CD4-positive, alpha-beta memory T cell (primary cell): Measurements from ENCODE around the gene GGCX. TPM values are rescaled to one million over a fixed set of nuclear protein-coding genes. Genes with fewer than 3 reads are reported as not detected.
"Not testable (repeated sequence)": the region's sequence is repeated elsewhere in the genome, so short reads cannot be mapped to it uniquely, and the experiment has no call there.

Source experiments
- CTCF ChIA-PET: fragments of 350-600 bp; sonication (Branson Sonifier 250); formaldehyde crosslinking; loops from one replicate; lab custom pipeline; 2021; ENCODE audit warnings: inconsistent platforms; ENCODE audit not compliant: partially characterized antibody; lab: Charles Lee
- POLR2A ChIA-PET: fragments of 350-600 bp; sonication (Branson Sonifier 250); formaldehyde crosslinking; loops from one replicate; lab custom pipeline; 2021; ENCODE audit not compliant: partially characterized antibody; lab: Charles Lee
- DNase-seq, 5 donors: peaks; one replicate each; pipeline versions ENCODE4 v3.0.0 to v3.0.0-alpha.2; 2020 to 2022; ENCODE audit warnings: mixed read lengths in 1 of 5
- H3K27ac ChIP-seq: one replicate; pipeline ENCODE4 v1.7.0; 2013; ENCODE audit warnings: low read depth, low read length
- H3K27me3 ChIP-seq: 2 replicates; pipeline ENCODE4 v1.7.0; 2013; ENCODE audit warnings: mild to moderate bottlenecking, low read length, moderate library complexity; ENCODE audit not compliant: insufficient read depth
- H3K36me3 ChIP-seq: 2 replicates; pipeline ENCODE4 v1.7.0; 2013; ENCODE audit warnings: mild to moderate bottlenecking, low read length, moderate library complexity; ENCODE audit not compliant: insufficient read depth
- H3K4me1 ChIP-seq: 2 replicates; pipeline ENCODE4 v1.7.0; 2013; ENCODE audit warnings: mild to moderate bottlenecking, low read length, moderate library complexity; ENCODE audit not compliant: insufficient read depth
- H3K4me3 ChIP-seq, 2 donors: one replicate each; pipeline ENCODE4 v1.7.0; 2013; ENCODE audit warnings: low read length in 2 of 2, mild to moderate bottlenecking in 1 of 2
- H3K9me3 ChIP-seq, 2 donors: one replicate each; pipeline ENCODE4 v1.7.0; 2013; ENCODE audit warnings: low read length in 2 of 2, control low read depth in 1 of 2; ENCODE audit not compliant: control insufficient read depth in 1 of 2
- H3K27ac Mint-ChIP-seq, 7 donors: one replicate each; pipeline ENCODE4 v1.8.0; 2020 to 2021; ENCODE audit warnings: mixed read lengths in 7 of 7, mild to moderate bottlenecking in 6 of 7, inconsistent platforms in 3 of 7, moderate library complexity in 3 of 7
- H3K27me3 Mint-ChIP-seq, 2 donors: one replicate each; pipeline ENCODE4 v1.8.0; 2020 to 2021; ENCODE audit warnings: mixed read lengths in 2 of 2
- H3K36me3 Mint-ChIP-seq, 2 donors: one replicate each; pipeline ENCODE4 v1.8.0; 2020 to 2021; ENCODE audit warnings: mixed read lengths in 2 of 2, inconsistent platforms in 1 of 2, mild to moderate bottlenecking in 1 of 2
- H3K4me1 Mint-ChIP-seq, 4 donors: one replicate each; pipeline ENCODE4 v1.8.0; 2020 to 2021; ENCODE audit warnings: mixed read lengths in 4 of 4, mild to moderate bottlenecking in 1 of 4
- H3K4me3 Mint-ChIP-seq, 8 donors: one replicate each; pipeline ENCODE4 v1.8.0; 2020 to 2021; ENCODE audit warnings: mixed read lengths in 8 of 8, mild to moderate bottlenecking in 7 of 8, moderate library complexity in 6 of 8, inconsistent platforms in 3 of 8
- H3K9me3 Mint-ChIP-seq, 8 donors: one replicate each; pipeline ENCODE4 v1.8.0; 2020 to 2021; ENCODE audit warnings: mixed read lengths in 8 of 8, mild to moderate bottlenecking in 5 of 8, inconsistent platforms in 3 of 8, moderate library complexity in 1 of 8
- intact Hi-C: fragments of 100-400 bp; cut with micrococcal nuclease; formaldehyde crosslinking; loops from one replicate; pipeline ENCODE4 v1.15.1; 2023
- polyA plus RNA-seq, 2 donors: library from polyadenylated mRNA; unstranded; fragments of 300-500 nt; fragmentation: Illumina TruSeq; gene quantifications; one replicate each; pipeline ENCODE4 v1.2.3, GENCODE V29; 2021
- total RNA-seq, 2 experiments: library from RNA; stranded (reverse); gene quantifications; one replicate each; pipeline ENCODE4 v1.2.3, GENCODE V29; 2021

Gene GGCX
- total and polyA plus RNA-seq, 4 experiments from 2014 or later, result 8.4 to 38.1 (median 19.7) TPM

DNA sequence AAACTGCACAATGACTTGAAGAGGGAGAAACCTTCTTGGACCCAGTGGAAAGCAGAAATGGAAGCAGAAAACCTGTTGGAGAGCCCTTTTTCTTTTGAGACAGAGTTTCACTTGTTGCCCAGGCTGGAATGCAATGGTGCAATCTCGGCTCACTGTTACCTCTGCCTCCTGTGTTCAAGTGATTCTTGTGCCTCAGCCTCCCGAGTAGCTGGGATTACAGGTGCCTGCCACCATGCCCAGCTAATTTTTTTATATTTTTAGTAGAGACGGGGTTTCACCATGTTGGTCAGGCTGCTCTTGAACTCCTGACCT is 42.8 kb upstream of the GGCX start:
- Mint-ChIP-seq H3K27ac (peak overlapping the region in 3 of 7 donors; percentile 35 to 65 (median 62)), H3K36me3 (peaks cover 11 to 30% of the 10 kb centered on the region in 2 donors), H3K4me3 (peak overlapping the region in 4 of 8 donors; percentile 62 to 92 (median 90)), H3K4me1 (peaks cover 17 to 58% (median 40%) of the 10 kb centered on the region in 4 donors)
- ChIA-PET POLR2A (interaction anchor here (1.7 to 8.8 kb wide), 8 partner anchors 8 to 65 kb away, joined by 6 to 86 read pairs (median 12); partner anchors contain the start of genes C2orf68, GGCX, MAT2A and RNF181), CTCF (interaction anchor here (0.7 to 1.6 kb wide), 4 partner anchors 8 to 43 kb away, joined by 3 to 4 read pairs (median 4); partner anchors contain the start of gene C2orf68)
- H3K9me3 Mint-ChIP-seq, H3K4me3 ChIP-seq, H3K27me3 Mint-ChIP-seq, DNase-seq, H3K27ac ChIP-seq, H3K9me3 ChIP-seq, H3K27me3 ChIP-seq: not testable (repeated sequence)
- intact Hi-C loops, result loop anchor here (5.0 kb wide), 1 partner anchor 838 kb away; the partner anchor contains the start of gene KDM3A
- peaks cover 18% of the 10 kb centered on the region for H3K36me3 ChIP-seq
- peaks cover 28% of the 10 kb centered on the region for H3K4me1 ChIP-seq

DNA sequence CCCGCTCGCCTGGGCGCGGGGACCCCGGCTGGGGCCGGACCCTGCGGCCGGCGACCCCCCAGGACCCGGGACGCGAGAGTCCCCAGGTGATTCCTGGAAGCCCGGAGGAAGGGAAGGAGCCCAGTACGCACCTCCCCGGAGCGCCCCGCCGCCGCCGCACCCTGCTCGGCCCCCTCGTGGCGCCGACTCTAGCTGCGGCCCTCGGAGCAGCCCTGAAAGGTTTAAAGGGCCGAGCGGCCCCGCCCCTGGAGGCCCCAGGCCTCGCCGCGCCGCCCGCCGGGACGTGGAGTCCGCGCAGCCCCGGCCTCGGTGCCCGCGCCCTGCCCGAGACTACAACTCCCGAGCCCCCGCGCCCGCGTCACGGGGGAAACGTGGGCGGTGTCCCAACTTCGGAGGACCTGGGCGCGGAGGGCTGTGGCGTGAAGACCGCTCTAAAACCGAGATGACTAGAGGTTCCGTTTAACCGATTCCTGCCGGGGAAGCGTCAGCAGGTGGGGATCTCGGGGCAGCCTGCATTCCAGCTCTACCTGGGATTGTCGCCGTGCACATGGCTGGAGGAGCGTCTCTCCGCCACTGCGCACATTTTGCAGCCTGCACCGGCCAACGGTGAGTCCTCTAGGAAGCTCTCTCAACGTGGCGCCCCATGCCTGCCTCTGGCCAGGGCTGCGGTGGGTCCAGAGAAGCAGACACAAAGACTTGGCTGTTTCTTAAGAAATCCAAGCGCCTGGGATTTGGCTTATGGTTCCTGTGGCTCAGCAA is 41.4 kb upstream of the GGCX start, which contains the start of gene TMEM150A:
TMEM150A (minus strand) TSS at position 223 of the 759 bp plus-strand sequence. CDS start 750 bp downstream, outside the sequence.
- peaks cover 1 to 22% of the 10 kb centered on the region in 2 donors for H3K36me3 Mint-ChIP-seq
- H3K27ac Mint-ChIP-seq, result peak within 1 kb of the TSS; percentile 82 to 96 (median 90)
- peaks cover 0 to 2% (median 0%) of the 10 kb centered on the region in 8 donors for H3K9me3 Mint-ChIP-seq
- intact Hi-C loops, result loop anchor here (1.0 to 5.0 kb wide), 5 partner anchors 7 to 840 kb away; partner anchors contain the start of genes C2orf68, GGCX, KDM3A and RNF181
- Histone ChIP-seq H3K4me3 (peak within 1 kb of the TSS; percentile 66 to 95), H3K27me3 (no peaks in the 10 kb centered on the region), H3K36me3 (peaks cover 10% of the 10 kb centered on the region), H3K27ac (peak within 1 kb of the TSS; percentile 62), H3K9me3 (no peaks in the 10 kb centered on the region), H3K4me1 (peaks cover 28% of the 10 kb centered on the region)
- H3K27me3 Mint-ChIP-seq, result no peaks in the 10 kb centered on the region
- H3K4me1 Mint-ChIP-seq, result peaks cover 14 to 49% (median 34%) of the 10 kb centered on the region in 4 donors
- H3K4me3 Mint-ChIP-seq, result peak within 1 kb of the TSS; percentile 88 to 94 (median 90)
- CTCF ChIA-PET, result interaction anchor here (0.7 to 1.6 kb wide), 5 partner anchors 9 to 183 kb away, joined by 3 to 6 read pairs (median 3); partner anchors contain the start of genes C2orf68 and GGCX
- POLR2A ChIA-PET, result interaction anchor here (0.7 to 8.8 kb wide), 14 partner anchors 8 to 275 kb away, joined by 3 to 86 read pairs (median 6); partner anchors contain the start of genes C2orf68, GGCX, MAT2A and TGOLN2
- DNase-seq, result peak; percentile 81 to 85 (median 82)

GRCh38 chr2:85601771-85602475 is 40.6 kb upstream of the GGCX start:
- H3K4me3 ChIP-seq, result peak overlapping the region in 1 of 2 donors; percentile 66
- H3K27me3 ChIP-seq, result no peaks in the 10 kb centered on the region
- peaks cover 11% of the 10 kb centered on the region for H3K36me3 ChIP-seq
- peaks cover 35% of the 10 kb centered on the region for H3K4me1 ChIP-seq
- Mint-ChIP-seq H3K4me3 (peak overlapping the region; percentile 81 to 94 (median 88)), H3K9me3 (peaks cover 0 to 2% (median 0%) of the 10 kb centered on the region in 8 donors), H3K27me3 (no peaks in the 10 kb centered on the region), H3K27ac (peak overlapping the region; percentile 75 to 96 (median 90)), H3K4me1 (peaks cover 14 to 52% (median 37%) of the 10 kb centered on the region in 4 donors), H3K36me3 (peaks cover 0 to 24% of the 10 kb centered on the region in 2 donors)
- peak overlapping the region; percentile 62 for H3K27ac ChIP-seq
- POLR2A ChIA-PET, result interaction anchor here (0.7 to 8.8 kb wide), 14 partner anchors 9 to 274 kb away, joined by 3 to 86 read pairs (median 6); partner anchors contain the start of genes C2orf68, GGCX, MAT2A and TGOLN2
- intact Hi-C loops, result loop anchor here (1.0 to 5.0 kb wide), 4 partner anchors 10 to 840 kb away; partner anchors contain the start of genes C2orf68, GGCX and KDM3A
- H3K9me3 ChIP-seq, result no peaks in the 10 kb centered on the region
- CTCF ChIA-PET, result interaction anchor here (0.7 kb wide), 1 partner anchor 181 kb away, joined by 3 read pairs; no protein-coding TSS in a partner anchor
- peak in 1 of 5 donors; percentile 37 for DNase-seq

DNA sequence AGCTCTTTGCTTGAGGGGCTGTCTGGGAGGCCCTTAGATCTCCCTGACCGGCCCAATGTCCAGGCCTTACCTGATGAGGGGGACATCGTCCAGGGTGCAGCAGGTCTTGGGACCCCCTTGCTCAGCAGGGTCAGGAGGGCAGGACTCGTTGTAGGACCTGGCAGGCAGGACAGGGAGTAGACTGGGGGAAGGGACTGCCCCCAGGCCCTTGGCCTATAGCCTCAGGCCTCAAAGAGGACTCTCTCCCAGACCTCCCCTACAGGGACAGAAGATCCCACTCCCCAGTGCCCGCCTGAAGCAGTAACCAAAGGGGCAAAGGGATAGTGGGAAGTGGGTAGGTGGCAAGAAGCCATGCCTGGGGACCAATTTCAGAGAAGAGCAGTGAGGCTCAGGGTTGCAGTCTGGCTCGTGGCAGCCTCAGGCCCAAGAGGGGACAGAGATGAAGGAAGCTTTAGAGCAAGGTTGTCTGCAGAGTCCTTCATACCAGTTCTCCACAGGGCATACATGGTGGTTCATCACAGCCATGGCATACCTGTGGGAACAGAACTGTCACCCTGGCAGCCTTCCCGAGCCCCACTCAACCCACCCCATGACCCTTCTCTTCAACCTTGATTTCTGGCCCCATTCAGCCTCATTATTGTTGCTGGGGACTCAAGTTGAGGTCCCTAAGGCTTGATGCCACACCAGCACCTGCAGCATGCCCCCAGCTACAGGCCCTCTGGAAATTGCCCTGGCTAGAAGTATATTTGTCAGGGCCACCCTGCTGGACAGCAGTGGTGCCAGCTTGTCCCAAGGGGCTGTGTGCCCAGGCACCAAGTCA is 39.9 kb upstream of the GGCX start:
- peaks cover 0 to 2% (median 0%) of the 10 kb centered on the region in 8 donors for H3K9me3 Mint-ChIP-seq
- H3K27ac ChIP-seq, result peak overlapping the region; percentile 62
- peaks cover 0 to 26% of the 10 kb centered on the region in 2 donors for H3K36me3 Mint-ChIP-seq
- ChIA-PET POLR2A (interaction anchor here (0.9 to 8.8 kb wide), 8 partner anchors 8 to 62 kb away, joined by 3 to 86 read pairs (median 7); partner anchors contain the start of genes C2orf68, GGCX, MAT2A and USP39), CTCF (interaction anchor here (0.9 to 2.1 kb wide), 2 partner anchors 11 to 36 kb away, joined by 3 to 8 read pairs; no protein-coding TSS in a partner anchor)
- intact Hi-C loops, result loop anchor here (5.0 kb wide), 1 partner anchor 841 kb away; the partner anchor contains the start of gene KDM3A
- H3K27me3 ChIP-seq, result no peaks in the 10 kb centered on the region
- H3K27ac Mint-ChIP-seq, result peak overlapping the region; percentile 53 to 96 (median 89)
- no peaks in the 10 kb centered on the region for H3K27me3 Mint-ChIP-seq
- peaks cover 20 to 58% (median 42%) of the 10 kb centered on the region in 4 donors for H3K4me1 Mint-ChIP-seq
- H3K4me1 ChIP-seq, result peaks cover 43% of the 10 kb centered on the region
- H3K36me3 ChIP-seq, result peaks cover 11% of the 10 kb centered on the region
- peak overlapping the region; percentile 81 to 94 (median 88) for H3K4me3 Mint-ChIP-seq
- DNase-seq, result no peak
- no peaks in the 10 kb centered on the region for H3K9me3 ChIP-seq
- H3K4me3 ChIP-seq, result no peak overlapping the region

GRCh38 chr2:85600235-85600575 is 38.9 kb upstream of the GGCX start:
- peaks cover 0 to 3% (median 0%) of the 10 kb centered on the region in 8 donors for H3K9me3 Mint-ChIP-seq
- no peak for DNase-seq
- no peak overlapping the region for H3K27ac ChIP-seq
- H3K4me1 Mint-ChIP-seq, result peaks cover 23 to 60% (median 43%) of the 10 kb centered on the region in 4 donors
- no peaks in the 10 kb centered on the region for H3K27me3 Mint-ChIP-seq
- no peak overlapping the region for H3K4me3 ChIP-seq
- peaks cover 0 to 36% of the 10 kb centered on the region in 2 donors for H3K36me3 Mint-ChIP-seq
- no peaks in the 10 kb centered on the region for H3K9me3 ChIP-seq
- ChIA-PET CTCF (interaction anchor here (0.9 to 2.1 kb wide), 3 partner anchors 8 to 37 kb away, joined by 3 to 8 read pairs (median 3); no protein-coding TSS in a partner anchor), POLR2A (interaction anchor here (1.6 to 8.8 kb wide), 6 partner anchors 8 to 61 kb away, joined by 5 to 86 read pairs (median 6); partner anchors contain the start of genes C2orf68, GGCX, MAT2A and USP39)
- H3K27me3 ChIP-seq, result no peaks in the 10 kb centered on the region
- intact Hi-C loops, result loop anchor here (5.0 kb wide), 1 partner anchor 842 kb away; the partner anchor contains the start of gene KDM3A
- peaks cover 46% of the 10 kb centered on the region for H3K4me1 ChIP-seq
- peak overlapping the region in 3 of 8 donors; percentile 30 to 49 (median 41) for H3K4me3 Mint-ChIP-seq
- peak overlapping the region in 3 of 7 donors; percentile 51 to 85 (median 75) for H3K27ac Mint-ChIP-seq
- H3K36me3 ChIP-seq, result peaks cover 11% of the 10 kb centered on the region
